SU-DHL-6 (cell line): ENCODE data around the gene MRPL41.

ENCODE experiments used
- EZH2phosphoT487 ChIP-seq: fragments of 200-600 bp; sonication (generic), shearing (Covaris generic); conservative IDR thresholded peaks from 2 replicates; pipeline ENCODE4 v1.6.1; 2018; ENCODE audit warnings: mild to moderate bottlenecking, antibody characterized with exemption, low read length, moderate library complexity, mixed read lengths
- TF ChIP-seq, protein P1 (sequence below): fragments of 200-600 bp; sonication (generic); IDR thresholded peaks from one replicate; pipeline ENCODE4 v1.5.1; 2017; ENCODE audit warnings: antibody characterized with exemption, mild to moderate bottlenecking, low read length, moderate library complexity; ENCODE audit not compliant: insufficient read depth, poor library complexity, severe bottlenecking

DNA sequence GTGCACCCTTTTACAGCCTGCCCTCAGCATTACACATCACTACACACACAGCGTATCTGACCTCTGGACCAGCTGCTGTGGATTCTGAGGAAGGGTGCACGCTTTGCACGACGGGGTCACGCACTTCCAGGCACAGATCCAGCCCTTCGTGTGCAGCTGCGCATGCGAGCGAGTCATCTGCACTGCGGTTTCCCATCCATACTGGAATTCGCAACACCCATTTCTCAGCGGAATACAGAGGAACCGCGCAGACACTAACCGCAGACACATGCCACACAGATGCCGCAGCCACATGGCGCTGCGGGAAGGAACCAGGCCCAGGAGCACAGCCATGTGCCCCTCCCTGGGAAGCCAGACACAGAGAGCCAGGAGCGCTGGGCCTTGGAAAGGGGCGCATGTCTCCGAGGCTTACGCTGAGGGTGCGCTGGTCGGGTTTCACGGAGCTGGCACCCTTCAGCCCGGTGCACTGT, 44.9 kb upstream of the MRPL41 start:
- TF ChIP-seq, protein P1, sequence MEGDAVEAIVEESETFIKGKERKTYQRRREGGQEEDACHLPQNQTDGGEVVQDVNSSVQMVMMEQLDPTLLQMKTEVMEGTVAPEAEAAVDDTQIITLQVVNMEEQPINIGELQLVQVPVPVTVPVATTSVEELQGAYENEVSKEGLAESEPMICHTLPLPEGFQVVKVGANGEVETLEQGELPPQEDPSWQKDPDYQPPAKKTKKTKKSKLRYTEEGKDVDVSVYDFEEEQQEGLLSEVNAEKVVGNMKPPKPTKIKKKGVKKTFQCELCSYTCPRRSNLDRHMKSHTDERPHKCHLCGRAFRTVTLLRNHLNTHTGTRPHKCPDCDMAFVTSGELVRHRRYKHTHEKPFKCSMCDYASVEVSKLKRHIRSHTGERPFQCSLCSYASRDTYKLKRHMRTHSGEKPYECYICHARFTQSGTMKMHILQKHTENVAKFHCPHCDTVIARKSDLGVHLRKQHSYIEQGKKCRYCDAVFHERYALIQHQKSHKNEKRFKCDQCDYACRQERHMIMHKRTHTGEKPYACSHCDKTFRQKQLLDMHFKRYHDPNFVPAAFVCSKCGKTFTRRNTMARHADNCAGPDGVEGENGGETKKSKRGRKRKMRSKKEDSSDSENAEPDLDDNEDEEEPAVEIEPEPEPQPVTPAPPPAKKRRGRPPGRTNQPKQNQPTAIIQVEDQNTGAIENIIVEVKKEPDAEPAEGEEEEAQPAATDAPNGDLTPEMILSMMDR = no peak
- no peak for TF ChIP-seq EZH2phosphoT487
